CD8-positive, alpha-beta memory T cell (primary cell): Measurements from ENCODE around the gene EVX1. TPM values are rescaled to one million over a fixed set of nuclear protein-coding genes. Genes with fewer than 3 reads are reported as not detected.
A peak's percentile ranks its signal among the peaks of the same experiment; 100 is the strongest.

ENCODE experiments used
- CTCF ChIA-PET: fragments of 350-600 bp; sonication (Branson Sonifier 250); formaldehyde crosslinking; loops from one replicate; lab custom pipeline; 2021; ENCODE audit warnings: antibody characterized with exemption; lab: Charles Lee
- POLR2A ChIA-PET: fragments of 350-600 bp; sonication (Branson Sonifier 250); formaldehyde crosslinking; loops from one replicate; lab custom pipeline; 2021; ENCODE audit warnings: antibody characterized with exemption; lab: Charles Lee
- DNase-seq, 5 donors: peaks; one replicate each; pipeline versions ENCODE4 v3.0.0 to v3.0.0-alpha.2; 2020 to 2022; ENCODE audit warnings: mixed read lengths in 1 of 5
- H3K27ac ChIP-seq: one replicate; pipeline ENCODE4 v1.7.0; 2013; ENCODE audit warnings: low read depth, mild to moderate bottlenecking, low read length, moderate library complexity
- H3K27me3 ChIP-seq: 2 replicates; pipeline ENCODE4 v1.7.0; 2013; ENCODE audit warnings: low read length, mild to moderate bottlenecking; ENCODE audit not compliant: insufficient read depth, poor library complexity, severe bottlenecking
- H3K36me3 ChIP-seq: 2 replicates; pipeline ENCODE4 v1.7.0; 2013; ENCODE audit warnings: mild to moderate bottlenecking, low read length, moderate library complexity; ENCODE audit not compliant: insufficient read depth
- H3K4me1 ChIP-seq: 2 replicates; pipeline ENCODE4 v1.7.0; 2013; ENCODE audit warnings: mild to moderate bottlenecking, low read length, moderate library complexity; ENCODE audit not compliant: insufficient read depth
- H3K4me3 ChIP-seq: 2 replicates; pipeline ENCODE4 v1.7.0; 2013; ENCODE audit warnings: mild to moderate bottlenecking, low read length
- H3K9me3 ChIP-seq: 2 replicates; pipeline ENCODE4 v1.7.0; 2013; ENCODE audit warnings: mild to moderate bottlenecking, low read length
- H3K27ac Mint-ChIP-seq, 8 donors: one replicate each; pipeline ENCODE4 v1.8.0; 2020 to 2021; ENCODE audit warnings: mixed read lengths in 8 of 8, mild to moderate bottlenecking in 6 of 8, inconsistent platforms in 3 of 8, moderate library complexity in 3 of 8
- H3K27me3 Mint-ChIP-seq, 2 donors: one replicate each; pipeline ENCODE4 v1.8.0; 2020 to 2021; ENCODE audit warnings: mixed read lengths in 2 of 2, mild to moderate bottlenecking in 1 of 2, moderate library complexity in 1 of 2
- H3K36me3 Mint-ChIP-seq, 3 donors: one replicate each; pipeline ENCODE4 v1.8.0; 2020 to 2021; ENCODE audit warnings: mixed read lengths in 3 of 3, inconsistent platforms in 1 of 3, mild to moderate bottlenecking in 1 of 3
- H3K4me1 Mint-ChIP-seq, 3 donors: one replicate each; pipeline ENCODE4 v1.8.0; 2020 to 2021; ENCODE audit warnings: mixed read lengths in 3 of 3, inconsistent platforms in 1 of 3, mild to moderate bottlenecking in 1 of 3
- H3K4me3 Mint-ChIP-seq, 7 donors: one replicate each; pipeline ENCODE4 v1.8.0; 2020 to 2021; ENCODE audit warnings: mixed read lengths in 7 of 7, mild to moderate bottlenecking in 6 of 7, moderate library complexity in 4 of 7, inconsistent platforms in 2 of 7
- H3K9me3 Mint-ChIP-seq, 5 donors: one replicate each; pipeline ENCODE4 v1.8.0; 2020 to 2022; ENCODE audit warnings: mixed read lengths in 5 of 5, mild to moderate bottlenecking in 3 of 5, moderate library complexity in 2 of 5, inconsistent platforms in 1 of 5
- polyA plus RNA-seq: library from polyadenylated mRNA; unstranded; fragments of 300-500 nt; fragmentation: Illumina TruSeq; gene quantifications from one replicate; pipeline ENCODE4 v1.2.3, GENCODE V29; 2021
- total RNA-seq, 2 experiments: library from RNA; stranded (reverse); gene quantifications; one replicate each; pipeline ENCODE4 v1.2.3, GENCODE V29; 2021

The EVX1 gene
- total and polyA plus RNA-seq, 3 experiments from 2014 or later: not detected

GRCh38 chr7:27242154-27242553 is 448 bp upstream of the EVX1 start:
- Histone ChIP-seq H3K4me3 (no peak overlapping the region), H3K27me3 (peaks cover 74% of the 10 kb centered on the region), H3K27ac (no peak overlapping the region), H3K4me1 (peaks cover 8% of the 10 kb centered on the region), H3K36me3 (no peaks in the 10 kb centered on the region), H3K9me3 (no peaks in the 10 kb centered on the region)
- H3K27ac Mint-ChIP-seq: no peak overlapping the region
- H3K27me3 Mint-ChIP-seq: peaks cover 71 to 79% of the 10 kb centered on the region in 2 donors
- DNase-seq: no peak
- peaks cover 0 to 2% (median 0%) of the 10 kb centered on the region in 3 donors for H3K36me3 Mint-ChIP-seq
- H3K4me1 Mint-ChIP-seq: peaks cover 23 to 57% (median 26%) of the 10 kb centered on the region in 3 donors
- ChIA-PET POLR2A (no interaction called here), CTCF (no interaction called here)
- H3K4me3 Mint-ChIP-seq: peak overlapping the region in 5 of 7 donors; percentile 6 to 47 (median 29)
- no peaks in the 10 kb centered on the region for H3K9me3 Mint-ChIP-seq

- Mint-ChIP-seq H3K4me3 (peak overlapping the region in 2 of 7 donors; percentile 8 to 25), H3K9me3 (no peaks in the 10 kb centered on the region), H3K27me3 (peaks cover 71 to 79% of the 10 kb centered on the region in 2 donors), H3K4me1 (peaks cover 21 to 58% (median 26%) of the 10 kb centered on the region in 3 donors), H3K27ac (no peak overlapping the region), H3K36me3 (peaks cover 0 to 2% (median 0%) of the 10 kb centered on the region in 3 donors)
- Histone ChIP-seq H3K4me1 (peaks cover 8% of the 10 kb centered on the region), H3K27ac (no peak overlapping the region), H3K36me3 (no peaks in the 10 kb centered on the region), H3K27me3 (peaks cover 74% of the 10 kb centered on the region), H3K9me3 (no peaks in the 10 kb centered on the region), H3K4me3 (no peak overlapping the region)
- DNase-seq: no peak
- ChIA-PET POLR2A (no interaction called here), CTCF (no interaction called here)
These were observed 950 bp downstream of the EVX1 start for GRCh38 chr7:27243340-27244163.

- Mint-ChIP-seq H3K4me1 (peaks cover 19 to 62% (median 26%) of the 10 kb centered on the region in 3 donors), H3K27ac (peak overlapping the region in 2 of 8 donors; percentile 9 to 12), H3K36me3 (peaks cover 0 to 2% (median 0%) of the 10 kb centered on the region in 3 donors), H3K9me3 (no peaks in the 10 kb centered on the region), H3K27me3 (peaks cover 75 to 83% of the 10 kb centered on the region in 2 donors), H3K4me3 (peak overlapping the region in 1 of 7 donors; percentile 5)
- ChIA-PET CTCF (no interaction called here), POLR2A (no interaction called here)
- peaks cover 8% of the 10 kb centered on the region for H3K4me1 ChIP-seq
- H3K27ac ChIP-seq: no peak overlapping the region
- DNase-seq: no peak
- no peaks in the 10 kb centered on the region for H3K9me3 ChIP-seq
- no peak overlapping the region for H3K4me3 ChIP-seq
- H3K36me3 ChIP-seq: no peaks in the 10 kb centered on the region
- H3K27me3 ChIP-seq: peaks cover 69% of the 10 kb centered on the region
These were observed 2.0 kb downstream of the EVX1 start for GRCh38 chr7:27244488-27245123.

GRCh38 chr7:27245124-27245797 is 2.7 kb downstream of the EVX1 start:
- Mint-ChIP-seq H3K4me3 (no peak overlapping the region), H3K27me3 (peaks cover 76 to 84% of the 10 kb centered on the region in 2 donors), H3K4me1 (peaks cover 20 to 60% (median 20%) of the 10 kb centered on the region in 3 donors), H3K27ac (no peak overlapping the region), H3K9me3 (no peaks in the 10 kb centered on the region), H3K36me3 (peaks cover 0 to 2% (median 0%) of the 10 kb centered on the region in 3 donors)
- ChIA-PET POLR2A (no interaction called here), CTCF (no interaction called here)
- H3K4me3 ChIP-seq: no peak overlapping the region
- H3K36me3 ChIP-seq: no peaks in the 10 kb centered on the region
- no peaks in the 10 kb centered on the region for H3K9me3 ChIP-seq
- H3K27me3 ChIP-seq: peaks cover 65% of the 10 kb centered on the region
- DNase-seq: no peak
- H3K27ac ChIP-seq: no peak overlapping the region
- peaks cover 3% of the 10 kb centered on the region for H3K4me1 ChIP-seq

- Mint-ChIP-seq H3K27ac (no peak overlapping the region), H3K36me3 (peaks cover 0 to under 1% (median 0%) of the 10 kb centered on the region in 3 donors), H3K9me3 (no peaks in the 10 kb centered on the region), H3K4me3 (peak overlapping the region in 1 of 7 donors; percentile 44), H3K4me1 (peaks cover 22 to 60% (median 22%) of the 10 kb centered on the region in 3 donors), H3K27me3 (peaks cover 75 to 84% of the 10 kb centered on the region in 2 donors)
- ChIA-PET CTCF (interaction anchor here (1.4 kb wide), 1 partner anchor 50 kb away, joined by 3 read pairs; no protein-coding TSS in a partner anchor), POLR2A (no interaction called here)
- DNase-seq: no peak
- Histone ChIP-seq H3K4me1 (no peaks in the 10 kb centered on the region), H3K27me3 (peaks cover 64% of the 10 kb centered on the region), H3K27ac (no peak overlapping the region), H3K9me3 (no peaks in the 10 kb centered on the region), H3K4me3 (no peak overlapping the region), H3K36me3 (no peaks in the 10 kb centered on the region)
These were observed 3.4 kb downstream of the EVX1 start for GRCh38 chr7:27245798-27246691.

GRCh38 chr7:27247000-27247399 is 4.4 kb downstream of the EVX1 start:
- H3K4me3 Mint-ChIP-seq: no peak overlapping the region
- Histone ChIP-seq H3K9me3 (no peaks in the 10 kb centered on the region), H3K4me1 (no peaks in the 10 kb centered on the region), H3K4me3 (no peak overlapping the region), H3K27ac (no peak overlapping the region), H3K27me3 (peaks cover 57% of the 10 kb centered on the region), H3K36me3 (no peaks in the 10 kb centered on the region)
- no peaks in the 10 kb centered on the region for H3K36me3 Mint-ChIP-seq
- peak overlapping the region in 1 of 8 donors; percentile 3 for H3K27ac Mint-ChIP-seq
- ChIA-PET POLR2A (no interaction called here), CTCF (interaction anchor here (1.0 to 1.4 kb wide), 2 partner anchors 9 to 51 kb away, joined by 3 read pairs; no protein-coding TSS in a partner anchor)
- DNase-seq: no peak
- H3K27me3 Mint-ChIP-seq: peaks cover 73 to 79% of the 10 kb centered on the region in 2 donors
- peaks cover 19 to 59% (median 21%) of the 10 kb centered on the region in 3 donors for H3K4me1 Mint-ChIP-seq
- H3K9me3 Mint-ChIP-seq: no peaks in the 10 kb centered on the region
